Measurements from ENCODE around the gene PLCH1.

The PLCH1 gene

GRCh38 chr3:155488671-155489070 is 256.2 kb downstream of the PLCH1 start:
- H3K9me3 ChIP-seq (ENCODE audit: control insufficient read depth, insufficient read depth, low read depth, low read length), result no peaks in the 10 kb centered on the region
- H3K4me1 ChIP-seq (ENCODE audit: control insufficient read depth, insufficient read depth, low read length), result no peaks in the 10 kb centered on the region
- ChIA-PET CTCF (no interaction called here), POLR2A (no interaction called here)
- no peaks in the 10 kb centered on the region for H3K36me3 ChIP-seq (ENCODE audit: control insufficient read depth in 2 of 2, insufficient read depth in 1 of 2, low read length in 2 of 2)
- H3K4me3 ChIP-seq (ENCODE audit: low read depth, low read length), result no peak overlapping the region
- no peak overlapping the region for H3K27ac ChIP-seq (ENCODE audit: extremely low read depth, low read depth, low read length)
- TF ChIP-seq ZNF341 (tag by site-specific recombination; IDR thresholded peaks at IDR 0.05; ENCODE audit: low read depth) (no peak), TCF7L2 (IDR thresholded peaks at IDR 0.05; ENCODE audit: borderline replicate concordance, low read depth, low read length) (no peak), GLIS1 (tag by site-specific recombination; IDR thresholded peaks at IDR 0.05) (no peak), SETDB1 (IDR thresholded peaks at IDR 0.05; ENCODE audit: insufficient read length, low read length) (no peak), EGR2 (tag by site-specific recombination; IDR thresholded peaks at IDR 0.05; ENCODE audit: low read depth) (no peak), ZNF10 (tag by site-specific recombination; IDR thresholded peaks at IDR 0.05) (no peak), KLF16 (tag by site-specific recombination; IDR thresholded peaks at IDR 0.05) (no peak), GLI2 (tag by site-specific recombination; IDR thresholded peaks at IDR 0.05; ENCODE audit: borderline replicate concordance, low read depth) (no peak), ZNF266 (tag by site-specific recombination; IDR thresholded peaks at IDR 0.05; ENCODE audit: low read depth) (no peak), ZNF530 (tag by site-specific recombination; IDR thresholded peaks at IDR 0.05; ENCODE audit: low read depth) (no peak), ZNF155 (tag by site-specific recombination; IDR thresholded peaks at IDR 0.05) (no peak), ZNF19 (tag by site-specific recombination; IDR thresholded peaks at IDR 0.05; ENCODE audit: low read depth) (no peak), ZNF513 (tag by site-specific recombination; IDR thresholded peaks at IDR 0.05) (no peak)
- TF ChIP-seq, protein P1, sequence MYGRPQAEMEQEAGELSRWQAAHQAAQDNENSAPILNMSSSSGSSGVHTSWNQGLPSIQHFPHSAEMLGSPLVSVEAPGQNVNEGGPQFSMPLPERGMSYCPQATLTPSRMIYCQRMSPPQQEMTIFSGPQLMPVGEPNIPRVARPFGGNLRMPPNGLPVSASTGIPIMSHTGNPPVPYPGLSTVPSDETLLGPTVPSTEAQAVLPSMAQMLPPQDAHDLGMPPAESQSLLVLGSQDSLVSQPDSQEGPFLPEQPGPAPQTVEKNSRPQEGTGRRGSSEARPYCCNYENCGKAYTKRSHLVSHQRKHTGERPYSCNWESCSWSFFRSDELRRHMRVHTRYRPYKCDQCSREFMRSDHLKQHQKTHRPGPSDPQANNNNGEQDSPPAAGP (tag by site-specific recombination; IDR thresholded peaks at IDR 0.05), result no peak
- TF ChIP-seq, protein P2, sequence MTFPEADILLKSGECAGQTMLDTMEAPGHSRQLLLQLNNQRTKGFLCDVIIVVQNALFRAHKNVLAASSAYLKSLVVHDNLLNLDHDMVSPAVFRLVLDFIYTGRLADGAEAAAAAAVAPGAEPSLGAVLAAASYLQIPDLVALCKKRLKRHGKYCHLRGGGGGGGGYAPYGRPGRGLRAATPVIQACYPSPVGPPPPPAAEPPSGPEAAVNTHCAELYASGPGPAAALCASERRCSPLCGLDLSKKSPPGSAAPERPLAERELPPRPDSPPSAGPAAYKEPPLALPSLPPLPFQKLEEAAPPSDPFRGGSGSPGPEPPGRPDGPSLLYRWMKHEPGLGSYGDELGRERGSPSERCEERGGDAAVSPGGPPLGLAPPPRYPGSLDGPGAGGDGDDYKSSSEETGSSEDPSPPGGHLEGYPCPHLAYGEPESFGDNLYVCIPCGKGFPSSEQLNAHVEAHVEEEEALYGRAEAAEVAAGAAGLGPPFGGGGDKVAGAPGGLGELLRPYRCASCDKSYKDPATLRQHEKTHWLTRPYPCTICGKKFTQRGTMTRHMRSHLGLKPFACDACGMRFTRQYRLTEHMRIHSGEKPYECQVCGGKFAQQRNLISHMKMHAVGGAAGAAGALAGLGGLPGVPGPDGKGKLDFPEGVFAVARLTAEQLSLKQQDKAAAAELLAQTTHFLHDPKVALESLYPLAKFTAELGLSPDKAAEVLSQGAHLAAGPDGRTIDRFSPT (tag by site-specific recombination; IDR thresholded peaks at IDR 0.05), result no peak

- CTCF ChIA-PET, result no interaction called here
- H3K36me3 ChIP-seq (ENCODE audit: control insufficient read depth in 2 of 2, insufficient read depth in 1 of 2, low read length in 2 of 2), result peaks cover 0 to 8% of the 10 kb centered on the region in 2 experiments; a peak in 1 of 3 replicates
These were observed 259.0 kb downstream of the PLCH1 start for GRCh38 chr3:155485897-155486296.

More at GRCh38 chr3:155485897-155486296, 259.0 kb downstream of the PLCH1 start:
- POLR2A ChIA-PET, result no interaction called here
- Histone ChIP-seq H3K27ac (ENCODE audit: extremely low read depth, low read depth, low read length) (no peak overlapping the region), H3K4me1 (ENCODE audit: control insufficient read depth, insufficient read depth, low read length) (no peaks in the 10 kb centered on the region), H3K9me3 (ENCODE audit: control insufficient read depth, insufficient read depth, low read depth, low read length) (no peaks in the 10 kb centered on the region), H3K4me3 (ENCODE audit: low read depth, low read length) (no peak overlapping the region)
- TF ChIP-seq, protein P3, sequence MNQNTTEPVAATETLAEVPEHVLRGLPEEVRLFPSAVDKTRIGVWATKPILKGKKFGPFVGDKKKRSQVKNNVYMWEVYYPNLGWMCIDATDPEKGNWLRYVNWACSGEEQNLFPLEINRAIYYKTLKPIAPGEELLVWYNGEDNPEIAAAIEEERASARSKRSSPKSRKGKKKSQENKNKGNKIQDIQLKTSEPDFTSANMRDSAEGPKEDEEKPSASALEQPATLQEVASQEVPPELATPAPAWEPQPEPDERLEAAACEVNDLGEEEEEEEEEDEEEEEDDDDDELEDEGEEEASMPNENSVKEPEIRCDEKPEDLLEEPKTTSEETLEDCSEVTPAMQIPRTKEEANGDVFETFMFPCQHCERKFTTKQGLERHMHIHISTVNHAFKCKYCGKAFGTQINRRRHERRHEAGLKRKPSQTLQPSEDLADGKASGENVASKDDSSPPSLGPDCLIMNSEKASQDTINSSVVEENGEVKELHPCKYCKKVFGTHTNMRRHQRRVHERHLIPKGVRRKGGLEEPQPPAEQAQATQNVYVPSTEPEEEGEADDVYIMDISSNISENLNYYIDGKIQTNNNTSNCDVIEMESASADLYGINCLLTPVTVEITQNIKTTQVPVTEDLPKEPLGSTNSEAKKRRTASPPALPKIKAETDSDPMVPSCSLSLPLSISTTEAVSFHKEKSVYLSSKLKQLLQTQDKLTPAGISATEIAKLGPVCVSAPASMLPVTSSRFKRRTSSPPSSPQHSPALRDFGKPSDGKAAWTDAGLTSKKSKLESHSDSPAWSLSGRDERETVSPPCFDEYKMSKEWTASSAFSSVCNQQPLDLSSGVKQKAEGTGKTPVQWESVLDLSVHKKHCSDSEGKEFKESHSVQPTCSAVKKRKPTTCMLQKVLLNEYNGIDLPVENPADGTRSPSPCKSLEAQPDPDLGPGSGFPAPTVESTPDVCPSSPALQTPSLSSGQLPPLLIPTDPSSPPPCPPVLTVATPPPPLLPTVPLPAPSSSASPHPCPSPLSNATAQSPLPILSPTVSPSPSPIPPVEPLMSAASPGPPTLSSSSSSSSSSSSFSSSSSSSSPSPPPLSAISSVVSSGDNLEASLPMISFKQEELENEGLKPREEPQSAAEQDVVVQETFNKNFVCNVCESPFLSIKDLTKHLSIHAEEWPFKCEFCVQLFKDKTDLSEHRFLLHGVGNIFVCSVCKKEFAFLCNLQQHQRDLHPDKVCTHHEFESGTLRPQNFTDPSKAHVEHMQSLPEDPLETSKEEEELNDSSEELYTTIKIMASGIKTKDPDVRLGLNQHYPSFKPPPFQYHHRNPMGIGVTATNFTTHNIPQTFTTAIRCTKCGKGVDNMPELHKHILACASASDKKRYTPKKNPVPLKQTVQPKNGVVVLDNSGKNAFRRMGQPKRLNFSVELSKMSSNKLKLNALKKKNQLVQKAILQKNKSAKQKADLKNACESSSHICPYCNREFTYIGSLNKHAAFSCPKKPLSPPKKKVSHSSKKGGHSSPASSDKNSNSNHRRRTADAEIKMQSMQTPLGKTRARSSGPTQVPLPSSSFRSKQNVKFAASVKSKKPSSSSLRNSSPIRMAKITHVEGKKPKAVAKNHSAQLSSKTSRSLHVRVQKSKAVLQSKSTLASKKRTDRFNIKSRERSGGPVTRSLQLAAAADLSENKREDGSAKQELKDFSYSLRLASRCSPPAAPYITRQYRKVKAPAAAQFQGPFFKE (tag by site-specific recombination; IDR thresholded peaks at IDR 0.05; ENCODE audit: borderline replicate concordance), result no peak
- TF ChIP-seq ZNF10 (tag by site-specific recombination; IDR thresholded peaks at IDR 0.05) (no peak), SALL2 (tag by site-specific recombination; IDR thresholded peaks at IDR 0.05; ENCODE audit: borderline replicate concordance) (no peak), IKZF3 (tag by site-specific recombination; IDR thresholded peaks at IDR 0.05) (no peak)
